Nephron (organoid): ENCODE measurements around the gene TXNL4B.

Source experiments
- H3K27ac Mint-ChIP-seq, 3 experiments: 2 replicates each; pipeline ENCODE4 v1.8.0; 2020; ENCODE audit warnings: mixed read lengths in 3 of 3, mild to moderate bottlenecking in 2 of 3, moderate library complexity in 1 of 3
- H3K27me3 Mint-ChIP-seq: 2 replicates; pipeline ENCODE4 v1.8.0; 2021; ENCODE audit warnings: low read depth, mild to moderate bottlenecking, moderate library complexity, mixed read lengths
- H3K36me3 Mint-ChIP-seq: 2 replicates; pipeline ENCODE4 v1.8.0; 2020; ENCODE audit warnings: low read depth, mixed read lengths
- H3K4me1 Mint-ChIP-seq: 2 replicates; pipeline ENCODE4 v1.8.0; 2020; ENCODE audit warnings: mixed read lengths
- H3K4me3 Mint-ChIP-seq, 3 experiments: 2 replicates each; pipeline ENCODE4 v1.8.0; 2020; ENCODE audit warnings: mild to moderate bottlenecking in 3 of 3, mixed read lengths in 3 of 3, moderate library complexity in 2 of 3
- H3K9me3 Mint-ChIP-seq: 2 replicates; pipeline ENCODE4 v1.8.0; 2020; ENCODE audit warnings: mixed read lengths
- CTCF ChIP-seq, 3 experiments: fragments of 200-600 bp; sonication (generic); IDR thresholded peaks; one replicate each; pipeline ENCODE4 v1.5.0; 2021; ENCODE audit warnings: antibody characterized with exemption in 3 of 3; ENCODE audit not compliant: unreplicated experiment in 3 of 3

TXNL4B gene

GRCh38 chr16:72122308-72122707 lies 28.9 kb upstream of the TXNL4B start:
- no peak overlapping the region for H3K4me3 Mint-ChIP-seq
- no peak overlapping the region for H3K27ac Mint-ChIP-seq
- H3K27me3 Mint-ChIP-seq, result no peaks in the 10 kb centered on the region
- peaks cover 2% of the 10 kb centered on the region for H3K9me3 Mint-ChIP-seq
- peaks cover 8% of the 10 kb centered on the region for H3K4me1 Mint-ChIP-seq
- peaks cover 2% of the 10 kb centered on the region for H3K36me3 Mint-ChIP-seq
- no peak for TF ChIP-seq CTCF (IDR thresholded peaks at IDR 0.05; ENCODE audit: unreplicated experiment in 3 of 3)

GRCh38 chr16:72120026-72120425 lies 26.6 kb upstream of the TXNL4B start:
- H3K4me3 Mint-ChIP-seq, result no peak overlapping the region
- H3K27ac Mint-ChIP-seq, result no peak overlapping the region
- H3K36me3 Mint-ChIP-seq, result peaks cover 17% of the 10 kb centered on the region
- TF ChIP-seq CTCF (IDR thresholded peaks at IDR 0.05; ENCODE audit: unreplicated experiment in 3 of 3), result no peak
- H3K4me1 Mint-ChIP-seq, result peaks cover 4% of the 10 kb centered on the region
- H3K27me3 Mint-ChIP-seq, result no peaks in the 10 kb centered on the region
- H3K9me3 Mint-ChIP-seq, result peaks cover 3% of the 10 kb centered on the region

GRCh38 chr16:72113616-72113945 lies 20.2 kb upstream of the TXNL4B start:
- H3K36me3 Mint-ChIP-seq, result peaks cover 61% of the 10 kb centered on the region
- no peaks in the 10 kb centered on the region for H3K4me1 Mint-ChIP-seq
- H3K27me3 Mint-ChIP-seq, result no peaks in the 10 kb centered on the region
- no peak overlapping the region for H3K27ac Mint-ChIP-seq
- no peak for TF ChIP-seq CTCF (IDR thresholded peaks at IDR 0.05; ENCODE audit: unreplicated experiment in 3 of 3)
- no peak overlapping the region for H3K4me3 Mint-ChIP-seq
- H3K9me3 Mint-ChIP-seq, result peaks cover 3% of the 10 kb centered on the region

GRCh38 chr16:72112906-72113615 lies 19.6 kb upstream of the TXNL4B start:
- H3K27ac Mint-ChIP-seq, result no peak overlapping the region
- peaks cover 64% of the 10 kb centered on the region for H3K36me3 Mint-ChIP-seq
- H3K4me1 Mint-ChIP-seq, result no peaks in the 10 kb centered on the region
- TF ChIP-seq CTCF (IDR thresholded peaks at IDR 0.05; ENCODE audit: unreplicated experiment in 3 of 3), result no peak
- H3K9me3 Mint-ChIP-seq, result peaks cover 3% of the 10 kb centered on the region
- H3K27me3 Mint-ChIP-seq, result no peaks in the 10 kb centered on the region
- no peak overlapping the region for H3K4me3 Mint-ChIP-seq

GRCh38 chr16:72112452-72112792 lies 19.0 kb upstream of the TXNL4B start:
- Mint-ChIP-seq H3K27ac (no peak overlapping the region), H3K4me3 (no peak overlapping the region), H3K27me3 (no peaks in the 10 kb centered on the region), H3K4me1 (no peaks in the 10 kb centered on the region), H3K36me3 (peaks cover 69% of the 10 kb centered on the region), H3K9me3 (peaks cover 2% of the 10 kb centered on the region)
- TF ChIP-seq CTCF (IDR thresholded peaks at IDR 0.05; ENCODE audit: unreplicated experiment in 3 of 3), result no peak

GRCh38 chr16:72111657-72112451 lies 18.4 kb upstream of the TXNL4B start:
- Mint-ChIP-seq H3K36me3 (peaks cover 72% of the 10 kb centered on the region), H3K4me1 (no peaks in the 10 kb centered on the region), H3K4me3 (no peak overlapping the region), H3K27me3 (no peaks in the 10 kb centered on the region), H3K9me3 (no peaks in the 10 kb centered on the region), H3K27ac (no peak overlapping the region)
- no peak for TF ChIP-seq CTCF (IDR thresholded peaks at IDR 0.05; ENCODE audit: unreplicated experiment in 3 of 3)
